H1 (cell line): ENCODE results near the gene NUAK1.

Experiments used
- BACH1 ChIP-seq: IDR thresholded peaks from 2 replicates; pipeline ENCODE4 v1.6.1; 2012; ENCODE audit warnings: low read length, improper control_type of control experiment
- BRCA1 ChIP-seq: IDR thresholded peaks from 2 replicates; pipeline ENCODE4 v1.6.1; 2012; ENCODE audit warnings: low read depth, low read length, improper control_type of control experiment
- CREB1 ChIP-seq: IDR thresholded peaks from 2 replicates; pipeline ENCODE4 v1.6.1; 2012; ENCODE audit warnings: inconsistent platforms
- CTCF ChIP-seq, 3 experiments: IDR thresholded peaks; 1 replicate in 2 of 3; 2 replicates in 1 of 3; pipeline versions ENCODE4 v1.5.1 to v1.6.1; 2011; ENCODE audit warnings: low read length in 3 of 3, mild to moderate bottlenecking in 3 of 3, inconsistent platforms in 2 of 3, low read depth in 1 of 3, moderate library complexity in 1 of 3; ENCODE audit not compliant: insufficient read depth in 1 of 3; ENCODE audit errors: control extremely low read depth in 1 of 3
- EP300 ChIP-seq, 2 experiments: IDR thresholded peaks; 1 replicate in 1 of 2; 2 replicates in 1 of 2; pipeline ENCODE4 v1.6.1; 2011 to 2012; ENCODE audit warnings: low read depth in 2 of 2, low read length in 2 of 2, mild to moderate bottlenecking in 2 of 2, borderline replicate concordance in 1 of 2, inconsistent platforms in 1 of 2, moderate library complexity in 1 of 2
- EZH2 ChIP-seq: fragments of 200-600 bp; sonication (generic); IDR thresholded peaks from 2 replicates; pipeline ENCODE4 v1.7.1; 2012; ENCODE audit warnings: low read depth, mild to moderate bottlenecking, moderate library complexity, low read length, inconsistent platforms; ENCODE audit not compliant: severe bottlenecking
- GABPA ChIP-seq: IDR thresholded peaks from 2 replicates; pipeline ENCODE4 v1.6.1; 2011; ENCODE audit warnings: mild to moderate bottlenecking, low read length, moderate library complexity, borderline replicate concordance; ENCODE audit not compliant: insufficient read depth
- GTF2F1 ChIP-seq: IDR thresholded peaks from 2 replicates; pipeline ENCODE4 v1.6.1; 2012; ENCODE audit warnings: low read depth, low read length, improper control_type of control experiment, borderline replicate concordance
- POLR2A ChIP-seq, 2 experiments: IDR thresholded peaks; 1 replicate in 1 of 2; 2 replicates in 1 of 2; pipeline ENCODE4 v1.6.1; 2011; ENCODE audit warnings: low read depth in 2 of 2, low read length in 2 of 2, mild to moderate bottlenecking in 2 of 2; ENCODE audit errors: control extremely low read depth in 1 of 2
- POLR2AphosphoS5 ChIP-seq: IDR thresholded peaks from 2 replicates; pipeline ENCODE4 v1.6.1; 2011; ENCODE audit warnings: low read depth, low read length
- RAD21 ChIP-seq, 2 experiments: IDR thresholded peaks in 1 of 2; conservative IDR thresholded peaks in 1 of 2; 2 replicates each; pipeline ENCODE4 v1.6.1; 2011; ENCODE audit warnings: low read depth in 2 of 2, low read length in 2 of 2, improper control_type of control experiment in 1 of 2, inconsistent platforms in 1 of 2, mild to moderate bottlenecking in 1 of 2, moderate library complexity in 1 of 2
- TBP ChIP-seq: IDR thresholded peaks from 2 replicates; pipeline ENCODE4 v1.6.1; 2011; ENCODE audit warnings: low read depth, low read length, improper control_type of control experiment
- YY1 ChIP-seq: IDR thresholded peaks from 2 replicates; pipeline ENCODE4 v1.6.1; 2011; ENCODE audit warnings: low read depth, mild to moderate bottlenecking, low read length

- TF ChIP-seq TBP: no peak
- TF ChIP-seq YY1: no peak
- TF ChIP-seq POLR2AphosphoS5: no peak
- TF ChIP-seq EZH2: no peak
- no peak for TF ChIP-seq CTCF (IDR thresholded peaks at IDR 0.05; ENCODE audit: control extremely low read depth in 1 of 3, insufficient read depth in 1 of 3, low read depth in 1 of 3, low read length in 3 of 3)
- TF ChIP-seq RAD21 (IDR thresholded peaks at IDR 0.05 in 1 of 2, conservative IDR thresholded peaks at IDR 0.05 in 1 of 2; ENCODE audit: low read depth in 2 of 2, low read length in 2 of 2): no peak
- TF ChIP-seq CREB1: no peak
- no peak for TF ChIP-seq BACH1
- no peak for TF ChIP-seq BRCA1
- no peak for TF ChIP-seq GABPA
- no peak for TF ChIP-seq POLR2A (IDR thresholded peaks at IDR 0.05; ENCODE audit: control extremely low read depth in 1 of 2, low read depth in 2 of 2, low read length in 2 of 2)
- TF ChIP-seq GTF2F1: no peak
- TF ChIP-seq EP300 (IDR thresholded peaks at IDR 0.05; ENCODE audit: borderline replicate concordance in 1 of 2, low read depth in 2 of 2, low read length in 2 of 2): no peak
These were observed 90.1 kb downstream of the NUAK1 start for GRCh38 chr12:106048676-106049075.
